Ammon's horn (tissue), 1 donor: Measurements from ENCODE around the gene CDH22.

Experiments
- DNase-seq: peaks from one replicate; pipeline ENCODE4 v3.0.0-alpha.2; 2016; ENCODE audit warnings: low spot score

The CDH22 gene

DNA sequence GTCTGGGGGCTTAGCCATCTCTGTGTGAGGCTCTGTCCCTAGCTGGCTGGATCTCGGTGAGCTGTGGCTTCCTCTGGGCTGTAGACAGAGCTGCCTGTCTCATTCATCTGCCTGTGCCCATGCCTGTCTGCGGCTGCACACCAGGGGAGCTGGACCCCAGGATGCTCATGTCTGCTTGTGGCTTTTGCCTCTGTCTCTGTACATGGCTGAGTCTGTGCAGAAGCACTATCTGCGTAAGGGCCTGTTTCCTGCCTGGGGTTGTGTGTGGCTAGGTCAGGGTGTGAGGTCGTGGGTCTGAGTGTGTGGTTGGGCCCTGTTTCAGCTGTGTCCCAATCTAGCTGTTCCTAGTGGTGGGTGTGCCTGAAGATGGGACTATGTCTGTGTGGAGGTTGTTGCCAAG lies 68.2 kb downstream of the CDH22 start:
- DNase-seq, result no peak

DNA sequence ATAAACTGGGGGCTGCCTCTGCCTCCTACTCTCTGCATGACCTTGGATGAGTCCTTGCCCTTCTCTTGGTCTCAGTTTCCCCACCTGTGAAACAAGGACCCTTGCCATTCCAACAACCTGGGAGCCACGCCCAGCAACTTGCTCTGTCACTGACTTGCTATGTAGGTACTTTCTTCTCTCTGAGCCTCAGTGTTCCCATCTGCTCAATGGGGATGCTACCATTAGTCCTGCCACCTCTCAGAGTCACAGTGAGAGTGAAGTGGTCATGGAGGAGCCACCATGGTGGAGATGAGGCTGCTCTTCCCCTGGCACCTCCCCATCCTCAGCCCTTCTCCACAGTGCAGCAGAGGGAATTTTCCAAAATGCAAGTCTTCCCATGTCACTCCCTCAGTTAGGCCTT lies 70.6 kb downstream of the CDH22 start:
- DNase-seq, result no peak

DNA sequence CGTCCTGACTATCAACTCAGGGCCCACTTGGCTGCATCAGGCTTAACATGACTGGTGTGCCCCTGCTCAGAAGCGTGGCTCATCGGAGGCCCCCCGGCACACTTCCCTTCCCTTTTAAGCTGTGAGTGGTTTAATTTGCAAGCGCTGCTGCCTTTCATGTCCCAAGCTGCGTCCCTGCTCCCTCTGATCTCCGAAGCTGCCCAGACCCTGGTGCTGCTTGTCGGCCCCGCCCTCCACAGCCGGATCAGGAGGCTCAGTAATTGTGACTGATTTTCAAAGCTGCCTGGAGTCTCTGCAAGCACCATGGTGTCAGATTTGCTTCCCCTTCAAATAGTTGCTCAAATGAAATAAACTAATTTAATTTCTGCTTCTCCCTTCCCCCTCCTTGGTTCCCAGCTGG lies 71.1 kb downstream of the CDH22 start:
- DNase-seq, result no peak

DNA sequence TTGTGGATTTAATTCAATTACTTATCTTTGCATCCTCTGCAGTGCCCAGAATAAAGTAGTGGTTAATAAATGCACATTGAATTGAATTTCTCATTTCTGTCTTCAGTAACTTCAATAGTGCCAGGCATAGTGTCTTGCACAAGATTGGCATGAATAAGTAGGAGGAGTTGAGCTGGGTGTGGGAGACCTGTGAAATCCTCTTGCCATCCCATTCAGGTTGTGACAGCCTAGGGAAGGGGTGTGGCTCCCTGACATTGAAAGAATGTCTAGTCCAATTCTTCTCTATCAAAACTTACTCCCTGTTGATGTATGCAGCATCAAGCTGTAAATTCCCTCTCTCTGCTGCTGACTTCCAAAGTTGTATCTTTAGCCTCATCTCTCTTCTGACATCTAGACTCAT lies 73.2 kb downstream of the CDH22 start:
- no peak for DNase-seq

DNA sequence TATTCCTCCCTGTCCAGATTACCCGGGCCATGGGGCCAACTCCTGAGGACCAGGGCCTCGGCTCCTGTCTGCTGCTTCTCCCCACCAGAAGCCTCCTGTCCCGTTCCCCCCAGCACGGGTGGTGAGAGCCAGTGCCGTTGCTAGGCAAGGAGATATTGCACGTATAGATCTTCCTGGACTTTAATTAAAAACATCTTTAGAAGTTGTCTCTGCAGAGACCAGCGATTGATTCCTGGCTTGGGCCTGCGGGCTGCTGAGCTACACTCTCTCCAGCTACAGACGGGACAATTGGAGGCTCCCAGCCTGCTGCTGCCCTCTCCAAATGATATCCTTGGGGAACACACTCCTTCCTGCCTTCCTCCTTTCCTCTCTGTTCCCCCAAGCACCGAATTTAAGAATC lies 74.6 kb downstream of the CDH22 start:
- DNase-seq, result no peak

DNA sequence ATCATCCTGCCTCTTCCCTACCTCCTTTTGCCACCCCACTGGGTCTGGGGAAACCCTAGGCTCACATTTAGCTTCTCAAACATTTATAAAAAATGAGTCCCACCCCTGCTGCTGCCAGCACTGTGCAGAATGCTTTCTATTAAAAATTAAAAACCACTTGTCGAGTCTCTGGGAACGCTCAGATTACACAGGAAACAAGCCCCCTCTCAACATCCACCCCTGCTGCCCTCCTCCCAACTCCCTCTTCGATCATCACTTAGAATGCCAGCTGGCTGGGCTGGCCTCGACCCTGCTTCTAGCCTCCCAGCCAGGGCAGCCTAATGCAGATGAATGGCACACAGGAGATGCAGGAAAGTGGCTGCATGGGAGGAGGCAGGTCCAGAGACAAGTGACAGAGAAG lies 75.8 kb downstream of the CDH22 start:
- no peak for DNase-seq

DNA sequence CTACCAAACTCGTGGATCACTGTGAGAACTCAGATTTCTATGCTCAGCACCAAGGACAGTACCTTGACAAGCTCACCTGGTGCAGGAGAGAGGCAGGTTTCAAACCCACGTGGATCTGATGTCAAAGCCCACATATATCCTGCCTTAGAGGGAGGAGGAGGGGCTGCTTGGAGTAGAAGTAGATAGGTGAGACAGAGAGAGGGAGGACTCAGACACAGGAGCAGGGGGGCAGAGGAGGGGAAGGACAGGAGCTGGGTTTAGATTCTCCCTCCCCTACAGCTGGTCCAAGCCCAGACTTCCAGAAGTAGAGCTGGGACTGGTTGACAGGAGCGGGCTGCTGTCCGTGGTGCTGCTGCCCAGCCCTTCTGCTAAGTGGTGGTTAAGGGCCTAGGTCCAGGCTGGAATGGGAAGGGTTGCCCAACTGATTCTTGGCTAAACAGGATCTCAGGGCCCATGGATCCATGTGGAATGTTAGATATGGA lies 77.5 kb downstream of the CDH22 start:
- no peak for DNase-seq

DNA sequence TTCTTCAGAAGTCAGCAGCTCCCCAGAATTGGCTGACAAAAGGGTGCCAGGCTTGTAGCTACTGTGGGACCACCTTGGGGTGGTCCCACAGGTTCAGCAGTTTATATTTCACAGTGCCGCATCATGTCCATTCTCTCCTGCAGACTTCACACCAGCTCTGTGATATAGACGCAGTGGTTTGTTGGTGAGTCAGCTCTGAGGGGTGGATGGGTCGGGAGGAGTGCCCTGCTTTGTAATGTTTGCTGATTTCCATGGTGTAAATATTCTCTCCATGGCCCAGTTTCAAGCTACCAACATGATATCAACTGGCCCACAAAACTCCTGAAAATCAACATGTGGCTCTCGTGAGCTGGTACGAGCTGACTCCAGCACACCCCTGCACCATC lies 78.2 kb downstream of the CDH22 start:
- DNase-seq, result no peak

DNA sequence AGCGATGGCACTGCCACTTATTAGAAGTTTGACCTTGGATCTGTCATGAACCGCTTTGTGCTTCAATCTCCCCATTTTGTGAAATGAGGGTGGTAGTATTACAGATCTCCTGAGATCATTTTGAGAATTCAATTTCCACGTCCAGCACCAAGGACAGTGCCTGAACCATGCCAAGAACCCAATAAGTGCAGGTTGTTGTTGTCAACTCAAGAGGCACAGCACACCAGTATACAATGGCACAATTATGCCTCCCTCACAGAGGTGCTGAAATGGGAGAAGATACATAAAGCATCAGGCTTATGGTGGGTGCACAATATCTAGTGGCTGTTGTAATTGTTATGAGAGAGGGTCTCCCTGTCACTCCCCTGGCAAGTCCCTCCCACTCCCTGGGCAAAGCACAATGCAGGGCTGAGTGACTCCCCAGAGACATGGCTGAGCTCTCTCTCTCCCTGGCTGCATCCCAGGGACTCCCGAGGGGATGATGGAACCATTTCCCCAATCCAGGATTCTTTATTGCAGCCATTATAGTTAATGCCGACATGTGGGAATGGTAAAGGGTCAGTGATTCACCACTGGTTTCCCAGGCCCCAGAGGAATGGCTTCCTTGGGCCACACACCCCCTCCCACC lies 78.7 kb downstream of the CDH22 start:
- no peak for DNase-seq

DNA sequence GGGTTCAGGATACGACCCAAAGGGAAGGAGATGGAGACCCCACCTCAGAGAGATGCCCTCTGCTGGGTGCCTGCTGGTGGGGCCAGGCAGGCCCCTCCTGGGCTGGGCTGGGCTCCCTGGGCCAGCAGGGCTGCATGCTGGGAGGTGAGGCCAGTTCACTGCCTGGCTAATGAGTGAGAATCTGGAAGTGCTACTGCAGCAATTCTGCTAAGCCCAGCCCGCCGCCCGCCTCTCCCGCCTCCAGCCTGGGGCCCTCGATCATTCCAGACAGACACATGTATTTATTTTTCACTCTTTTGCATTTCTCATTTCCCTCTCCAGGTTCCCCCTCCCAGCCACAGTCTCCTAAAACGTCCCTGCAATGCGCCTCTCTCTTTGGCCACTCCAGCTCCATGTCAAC lies 79.6 kb downstream of the CDH22 start:
- no peak for DNase-seq

DNA sequence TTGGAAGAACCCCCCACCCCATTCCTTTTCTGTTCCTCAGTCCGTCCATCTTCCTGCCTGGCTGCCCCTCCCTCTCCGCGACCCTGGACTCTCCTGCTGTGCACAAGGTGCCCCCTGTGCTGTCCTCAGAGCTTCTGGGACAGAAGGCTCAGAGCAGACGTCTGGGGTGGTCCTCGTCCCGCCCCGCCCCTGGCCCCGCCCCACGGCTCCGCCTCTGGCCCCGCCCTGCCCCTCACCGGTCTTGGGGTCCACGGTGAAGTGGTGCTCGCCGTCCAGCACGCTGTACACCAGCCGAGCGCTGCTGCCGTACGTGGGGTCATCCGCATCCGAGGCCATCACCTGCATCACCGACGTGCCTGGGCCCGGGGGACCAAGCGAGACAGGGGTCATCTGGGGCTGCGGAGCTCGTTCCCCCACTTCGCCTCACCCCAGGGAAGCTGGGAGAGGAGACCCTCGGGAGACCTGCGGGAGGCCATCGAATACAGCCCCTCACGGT lies 81.0 kb downstream of the CDH22 start:
- DNase-seq, result no peak

DNA sequence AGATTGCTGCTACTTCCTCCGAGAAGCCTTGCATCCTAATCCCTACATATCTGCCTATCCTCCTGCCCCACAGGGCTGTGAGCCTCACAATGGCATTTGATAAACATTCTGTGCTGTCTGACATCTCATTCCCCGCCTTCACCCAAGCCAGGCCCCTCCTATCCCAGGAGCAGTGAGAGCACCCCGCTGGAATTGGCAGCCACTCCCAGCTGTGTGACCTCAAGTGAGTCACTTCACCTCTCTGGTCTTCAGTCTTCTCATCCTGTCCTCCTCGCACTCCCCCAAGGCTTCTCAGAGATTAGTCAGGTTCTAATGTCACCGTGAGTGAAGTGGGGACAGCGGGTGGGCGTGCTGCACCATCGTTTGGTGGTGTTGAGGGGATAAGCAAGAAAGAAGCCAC lies 81.7 kb downstream of the CDH22 start:
- DNase-seq, result no peak

DNA sequence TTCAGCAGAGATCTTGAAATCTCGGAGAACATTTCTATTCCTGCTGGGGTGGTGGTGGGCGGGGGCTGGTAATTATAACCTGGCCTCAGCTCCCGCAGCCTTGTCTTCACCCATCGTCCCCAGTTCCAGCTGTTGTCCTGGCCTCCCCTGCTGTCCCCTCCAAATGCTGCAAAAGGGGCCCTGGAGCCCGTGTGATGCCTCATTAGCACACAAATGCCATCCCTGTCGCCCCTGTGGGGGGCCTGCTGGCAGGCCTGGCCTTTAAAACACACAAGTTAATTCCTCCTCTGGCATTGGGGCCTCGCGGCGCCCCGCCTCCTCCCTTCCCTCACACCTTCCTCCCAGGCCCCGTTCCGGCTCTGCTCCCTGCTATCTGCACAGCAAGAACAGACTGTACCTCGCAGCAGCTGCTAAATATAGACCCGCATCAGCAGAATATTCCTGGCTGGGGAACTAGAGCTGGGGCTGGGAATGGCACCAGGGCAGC lies 85.7 kb downstream of the CDH22 start:
- peak; percentile 45 for DNase-seq

DNA sequence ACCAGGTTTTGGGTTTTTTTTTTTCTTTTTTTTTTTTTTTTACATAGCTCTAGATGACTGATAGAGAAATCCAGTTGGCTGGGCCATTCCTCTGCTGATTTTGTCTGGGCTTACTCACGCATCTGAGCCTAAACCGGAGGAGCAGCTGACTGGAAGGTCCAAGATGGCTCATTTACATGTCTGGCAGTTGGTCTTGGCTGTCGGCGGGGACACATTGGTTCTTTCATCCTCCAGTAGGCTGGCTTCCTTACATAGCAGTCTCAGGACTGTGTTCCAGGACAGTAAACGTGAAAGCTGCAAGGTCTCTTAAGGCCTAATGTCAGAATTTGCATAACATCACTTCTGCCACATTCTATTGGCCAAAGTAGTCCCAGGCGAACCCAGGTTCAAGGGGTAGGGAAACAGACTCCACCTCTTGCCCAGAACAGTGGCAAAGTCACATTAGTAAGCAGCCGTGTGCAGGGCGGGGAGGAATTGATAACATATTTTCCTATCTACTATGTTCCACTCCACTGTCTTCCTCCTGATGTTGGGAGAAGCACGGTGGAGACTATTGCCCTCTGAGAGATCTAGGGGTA lies 87.0 kb downstream of the CDH22 start:
- peak; percentile 67 for DNase-seq

DNA sequence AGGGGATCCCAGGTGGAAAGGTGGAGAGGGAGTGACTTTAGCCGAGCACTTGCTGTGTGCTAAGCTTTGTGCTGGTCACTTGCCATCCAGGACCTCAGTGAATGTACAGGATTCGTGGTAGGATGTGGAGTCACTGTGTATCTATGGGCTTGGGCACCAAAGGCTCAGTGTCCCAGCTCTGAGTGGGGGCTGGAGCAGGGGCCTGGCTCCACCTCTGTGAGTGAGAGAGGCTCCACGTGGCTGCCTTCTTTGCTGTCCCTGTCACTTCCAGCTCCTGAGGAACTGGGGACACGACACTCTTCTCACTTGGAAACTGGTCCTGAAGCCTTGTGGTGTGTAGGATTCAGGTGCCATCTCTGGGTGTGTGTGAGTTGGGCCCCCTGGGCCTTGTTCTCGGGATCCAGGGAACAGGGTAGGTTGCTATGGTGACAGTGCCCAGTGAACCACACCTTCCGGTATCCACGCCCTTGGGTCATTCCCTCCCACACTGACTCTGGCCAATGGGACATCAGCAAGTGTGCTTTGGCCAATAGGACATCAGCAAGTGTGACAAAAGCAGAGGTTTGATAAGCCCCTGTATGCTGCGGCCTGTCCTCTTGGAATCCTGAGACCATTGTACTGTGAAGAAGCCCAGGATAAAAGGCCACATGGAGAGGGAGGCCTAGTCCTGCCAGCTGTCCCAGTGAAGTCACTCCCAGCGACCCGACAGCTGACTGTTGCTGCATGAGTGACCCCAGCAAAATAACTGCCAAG lies 87.7 kb downstream of the CDH22 start:
- peak; percentile 57 for DNase-seq

DNA sequence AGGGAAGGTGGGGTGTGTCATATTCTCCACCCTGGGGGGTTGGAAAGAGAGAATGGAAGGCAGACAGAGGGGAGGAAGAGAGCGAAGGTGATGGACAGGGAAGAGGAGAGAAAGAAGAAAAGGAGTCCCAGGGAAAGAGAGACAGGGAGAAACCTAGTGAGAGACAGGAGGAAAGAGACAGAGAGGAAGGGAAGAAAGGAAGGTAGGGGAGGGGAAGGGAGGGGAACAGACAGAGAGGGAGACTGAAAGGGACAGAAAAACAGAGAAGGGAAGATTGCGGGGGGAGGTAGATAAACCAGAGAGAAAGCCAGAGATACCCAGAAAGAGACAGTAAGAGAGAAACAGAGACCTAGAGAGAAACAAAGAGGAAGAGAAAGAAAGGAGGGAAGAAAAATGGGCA lies 88.4 kb downstream of the CDH22 start:
- no peak for DNase-seq

DNA sequence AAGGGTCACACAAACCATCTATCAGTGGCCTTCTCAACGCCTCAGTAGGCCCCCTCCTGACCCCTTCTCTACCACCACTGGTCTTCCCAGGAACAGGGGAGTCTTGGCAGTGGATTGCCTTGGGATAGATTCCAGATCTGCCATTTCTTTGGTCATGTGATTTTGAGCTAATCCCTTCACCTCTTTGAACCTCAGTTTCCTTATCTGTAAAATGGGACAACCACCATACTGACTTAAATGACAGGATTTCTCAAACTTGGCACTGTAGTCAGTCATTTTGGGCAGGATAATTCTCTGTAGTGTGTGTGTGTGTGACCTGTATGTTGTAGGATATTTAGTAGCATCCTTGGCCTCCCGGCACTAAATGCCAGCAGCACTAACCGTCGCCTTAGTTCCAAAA lies 89.1 kb downstream of the CDH22 start:
- DNase-seq, result no peak

DNA sequence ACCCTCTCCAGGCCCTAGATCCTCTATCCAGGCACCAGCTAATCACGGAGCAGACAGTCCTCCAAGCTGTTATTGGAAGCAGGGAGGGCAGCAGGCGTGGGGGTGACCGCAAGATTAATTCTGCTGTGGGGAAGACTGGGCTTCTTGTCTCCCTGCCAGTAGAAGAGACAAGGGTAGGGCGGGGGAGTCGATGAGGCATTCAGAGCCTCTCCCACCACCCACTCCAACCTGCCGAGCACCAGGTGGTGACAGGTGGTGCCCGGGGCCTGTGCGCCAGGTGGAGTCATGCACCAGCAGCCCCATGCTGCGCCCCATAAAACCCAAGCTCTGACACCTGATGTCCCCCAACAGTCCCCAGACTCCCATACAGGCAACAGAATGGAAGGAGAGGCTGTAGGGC lies 89.6 kb downstream of the CDH22 start:
- DNase-seq, result no peak

DNA sequence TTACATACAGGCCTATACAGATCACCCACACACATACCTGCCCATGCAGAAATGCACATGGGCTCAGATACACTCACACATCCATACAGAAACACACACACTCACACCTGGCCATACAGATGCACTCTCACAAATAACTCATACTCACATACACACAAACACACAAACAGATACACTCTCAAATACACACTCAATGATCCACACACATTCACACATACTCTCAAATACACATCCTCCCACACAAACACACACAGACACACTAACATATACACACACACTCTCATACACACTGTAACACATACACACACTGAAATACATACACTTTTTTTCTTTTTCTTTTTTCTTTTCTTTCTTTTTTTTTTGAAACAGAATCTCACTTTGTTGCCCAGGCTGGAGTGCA lies 90.7 kb downstream of the CDH22 start:
- DNase-seq, result no peak

DNA sequence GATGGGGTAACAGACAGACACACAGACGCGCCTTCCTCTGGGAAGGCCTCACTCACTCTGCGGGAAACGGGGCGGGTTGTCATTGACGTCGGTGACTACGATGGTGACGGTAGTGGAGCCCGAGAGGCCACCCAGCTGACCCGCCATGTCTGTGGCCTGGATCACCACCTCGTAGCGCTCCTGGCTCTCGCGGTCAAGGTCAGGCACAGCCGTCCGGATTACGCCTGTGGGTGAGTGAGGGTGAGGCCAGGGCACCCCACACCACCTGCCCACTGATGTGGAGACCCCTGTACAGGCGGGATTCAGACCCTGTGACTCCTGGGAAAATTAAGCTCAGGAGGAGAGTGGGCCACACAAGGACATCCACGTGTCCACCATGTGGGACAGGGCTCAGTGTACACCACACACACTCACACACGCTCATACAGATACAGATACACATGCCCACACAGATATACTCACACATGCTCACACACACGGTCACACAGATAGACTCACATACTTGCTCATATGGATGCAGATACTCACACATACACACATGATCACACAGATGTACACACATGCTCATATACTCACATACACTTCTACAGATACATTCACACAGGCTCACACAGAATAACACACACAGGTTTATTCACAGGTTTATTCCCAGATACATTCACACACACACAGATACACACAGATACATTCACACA lies 91.4 kb downstream of the CDH22 start:
- no peak for DNase-seq

DNA sequence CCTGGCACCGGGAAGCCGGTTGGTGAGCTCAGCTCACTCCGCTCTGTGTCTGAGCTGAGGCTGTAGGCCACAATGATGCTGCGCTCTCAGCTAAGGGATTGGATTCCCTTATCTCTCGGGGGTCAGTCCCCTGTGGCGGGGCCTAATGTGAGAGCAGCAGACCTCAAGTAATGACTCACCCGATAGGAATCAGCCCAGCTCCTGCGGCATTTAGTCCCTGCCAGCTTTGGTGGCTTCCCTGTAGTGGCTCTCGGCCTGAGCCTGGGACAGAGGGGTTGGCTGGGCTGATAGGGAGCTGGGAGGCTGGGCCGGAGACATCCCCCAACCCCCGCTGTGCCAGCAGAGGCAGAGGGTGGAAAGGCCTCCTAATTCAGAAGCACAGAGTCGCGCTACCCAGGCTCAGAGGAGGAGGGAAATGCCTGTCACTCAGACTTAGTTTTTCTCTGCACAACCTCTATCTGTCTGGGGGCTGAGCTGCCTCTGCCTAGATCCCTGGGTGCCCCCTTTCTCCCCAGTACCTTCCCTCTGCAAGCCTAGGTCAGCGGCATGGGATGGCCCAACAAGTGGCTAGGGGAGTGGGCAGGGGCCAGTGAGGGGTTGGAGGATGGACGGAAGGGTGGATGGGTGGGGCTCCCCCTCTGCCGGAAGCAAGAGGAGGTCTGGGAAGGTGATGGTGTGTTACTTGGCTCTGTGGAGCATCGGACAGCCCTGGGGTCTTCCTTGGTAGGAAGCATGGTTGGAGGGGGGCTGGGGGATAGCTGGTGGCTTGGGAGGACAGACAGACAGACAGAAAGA lies 92.2 kb downstream of the CDH22 start:
- no peak for DNase-seq
